HCT116 (cell line): ENCODE measurements around the gene C15orf40. TPM values are rescaled to one million over a fixed set of nuclear protein-coding genes. Genes with fewer than 3 reads are reported as not detected.
A peak's percentile ranks its signal among the peaks of the same experiment; 100 is the strongest.
"Not testable (repeated sequence)": the region's sequence is repeated elsewhere in the genome, so short reads cannot be mapped to it uniquely, and the experiment has no call there.

Experiments
- ATAC-seq: fragments of 200-7000 bp; cut with Tn5 transposase; 2 replicates; pipeline ENCODE4 v1.9.1; 2020; ENCODE audit warnings: mild to moderate bottlenecking, moderate library complexity
- BruUV-seq: library from RNA; stranded (reverse); fragments of 400-500 nt; replicated peaks from 2 replicates; lab custom pipeline; 2021; lab: Mats Ljungman, UMichigan
- CTCF ChIA-PET: fragments of 300-600 bp; sonication (Branson Sonifier 250); formaldehyde crosslinking; loops from one replicate; lab custom pipeline; 2021; ENCODE audit warnings: antibody characterized with exemption; lab: Charles Lee
- POLR2A ChIA-PET: fragments of 300-600, 350-600 bp; sonication (Branson Sonifier 250); formaldehyde crosslinking; loops from one replicate; lab custom pipeline; 2021; ENCODE audit warnings: antibody characterized with exemption; lab: Charles Lee
- RAD21 ChIA-PET, 2 experiments: fragments of 300-600 bp; sonication (Branson Sonifier 250); formaldehyde crosslinking; loops; one replicate each; lab custom pipeline; 2023; ENCODE audit warnings: low total read pairs in 2 of 2; ENCODE audit not compliant: uncharacterized antibody in 2 of 2, unreplicated experiment in 2 of 2, low non-redundant PET in 1 of 2; lab: Charles Lee
- DNase-seq: peaks from one replicate; pipeline ENCODE4 v3.0.0-alpha.2; 2010; ENCODE audit warnings: low read depth, low spot score
- H2AFZ ChIP-seq: fragments of 200-600 bp; shearing (Covaris generic), sonication (generic); 2 replicates; pipeline ENCODE4 v1.6.1; 2017; ENCODE audit warnings: low read depth, mixed run types, mixed read lengths, antibody characterized with exemption, low read length; ENCODE audit not compliant: poor library complexity, severe bottlenecking
- H3K27ac ChIP-seq: 2 replicates; pipeline ENCODE4 v1.5.1; 2012; ENCODE audit warnings: low read depth, low read length
- H3K27me3 ChIP-seq: fragments of 200-600 bp; sonication (generic); 2 replicates; pipeline ENCODE4 v1.6.1; 2016; ENCODE audit warnings: mixed run types, low read length, mixed read lengths; ENCODE audit not compliant: insufficient read depth
- H3K36me3 ChIP-seq, 2 experiments: fragments of 200-500 bp in 1 of 2; fragments of 200-600 bp in 1 of 2; sonication (Bioruptor generic) in 1 of 2; sonication (generic) in 1 of 2; 2 replicates each; pipeline versions ENCODE4 v1.5.1 to v1.6.1; 2014 to 2016; ENCODE audit warnings: low read length in 2 of 2, inconsistent platforms in 1 of 2, mixed read lengths in 1 of 2, mixed run types in 1 of 2; ENCODE audit not compliant: insufficient read depth in 2 of 2, control insufficient read depth in 1 of 2
- H3K4me1 ChIP-seq, 2 experiments: fragments of 200-600 bp in 1 of 2; sonication (generic) in 1 of 2; 2 replicates each; pipeline versions ENCODE4 v1.5.1 to v1.6.1; 2012 to 2017; ENCODE audit warnings: low read length in 2 of 2, inconsistent platforms in 1 of 2, mild to moderate bottlenecking in 1 of 2, mixed read lengths in 1 of 2, mixed run types in 1 of 2, moderate library complexity in 1 of 2; ENCODE audit not compliant: insufficient read depth in 2 of 2, control insufficient read depth in 1 of 2
- H3K4me2 ChIP-seq: fragments of 200-600 bp; sonication (generic); 2 replicates; pipeline ENCODE4 v1.6.1; 2017; ENCODE audit warnings: mixed run types, low read length, mixed read lengths
- H3K4me3 ChIP-seq, 2 experiments: fragments of 200-600 bp in 1 of 2; sonication (generic) in 1 of 2; replicated peaks in 1 of 2; 2 replicates each; pipeline ENCODE4 v1.5.1; 2011 to 2016; ENCODE audit warnings: low read length in 2 of 2, control low read depth in 1 of 2, low read depth in 1 of 2, mild to moderate bottlenecking in 1 of 2, mixed read lengths in 1 of 2, mixed run types in 1 of 2
- H3K79me2 ChIP-seq: fragments of 200-600 bp; sonication (generic); 2 replicates; pipeline ENCODE4 v1.6.1; 2017; ENCODE audit warnings: mild to moderate bottlenecking, mixed run types, low read length, moderate library complexity, mixed read lengths; ENCODE audit not compliant: insufficient read depth
- H3K9ac ChIP-seq: fragments of 200-600 bp; sonication (generic); 2 replicates; pipeline ENCODE4 v1.6.1; 2016; ENCODE audit warnings: low read length, mixed read lengths
- H3K9me2 ChIP-seq: fragments of 200-600 bp; sonication (generic), shearing (Covaris generic); 2 replicates; pipeline ENCODE4 v1.6.1; 2017; ENCODE audit warnings: mixed run types, mild to moderate bottlenecking, moderate library complexity; ENCODE audit not compliant: insufficient read depth
- H3K9me3 ChIP-seq, 2 experiments: fragments of 200-500 bp in 1 of 2; fragments of 200-600 bp in 1 of 2; sonication (Bioruptor generic) in 1 of 2; sonication (generic) in 1 of 2; 2 replicates each; pipeline ENCODE4 v1.6.1; 2014 to 2017; ENCODE audit warnings: low read length in 2 of 2, mixed read lengths in 2 of 2, inconsistent platforms in 1 of 2, low read depth in 1 of 2, mild to moderate bottlenecking in 1 of 2, mixed run types in 1 of 2, moderate library complexity in 1 of 2; ENCODE audit not compliant: control insufficient read depth in 1 of 2, insufficient read depth in 1 of 2
- H4K20me1 ChIP-seq: fragments of 200-600 bp; sonication (generic), shearing (Covaris generic); 2 replicates; pipeline ENCODE4 v1.6.1; 2017; ENCODE audit warnings: mixed run types, mild to moderate bottlenecking, moderate library complexity; ENCODE audit not compliant: insufficient read depth
- CEBPB ChIP-seq: IDR thresholded peaks from 2 replicates; pipeline ENCODE4 v1.6.1; 2012; ENCODE audit warnings: low read depth
- EGR1 ChIP-seq: IDR thresholded peaks from 2 replicates; pipeline ENCODE4 v1.6.1; 2012; ENCODE audit warnings: low read depth
- FOSL1 ChIP-seq: IDR thresholded peaks from 2 replicates; pipeline ENCODE4 v1.6.1; 2012; ENCODE audit warnings: low read depth
- JUND ChIP-seq: IDR thresholded peaks from 2 replicates; pipeline ENCODE4 v1.6.1; 2012
- POLR2AphosphoS5 ChIP-seq: IDR thresholded peaks from 2 replicates; pipeline ENCODE4 v1.6.1; 2011; ENCODE audit warnings: mild to moderate bottlenecking, low read depth, low read length, moderate library complexity
- SP1 ChIP-seq: IDR thresholded peaks from 2 replicates; pipeline ENCODE4 v1.6.1; 2012; ENCODE audit warnings: low read depth
- YY1 ChIP-seq: IDR thresholded peaks from 2 replicates; pipeline ENCODE4 v1.6.1; 2011; ENCODE audit warnings: low read length, low read depth, moderate library complexity, mild to moderate bottlenecking; ENCODE audit not compliant: insufficient replicate concordance; ENCODE audit errors: extremely low read depth
- intact Hi-C: fragments of 100-400 bp; cut with micrococcal nuclease; formaldehyde crosslinking; loops from 2 replicates; pipeline ENCODE4 v1.10.0; 2022
- total RNA-seq: library from RNA; stranded (reverse); gene quantifications from one replicate; pipeline ENCODE4 v1.2.1, GENCODE V29; 2021; ENCODE audit not compliant: unreplicated experiment
- TF ChIP-seq, protein P1 (sequence below): IDR thresholded peaks from 2 replicates; pipeline ENCODE4 v1.6.1; 2012
- TF ChIP-seq, protein P2 (sequence below): IDR thresholded peaks from 2 replicates; pipeline ENCODE4 v1.6.1; 2011; ENCODE audit warnings: mild to moderate bottlenecking, low read length, moderate library complexity; ENCODE audit not compliant: insufficient replicate concordance; ENCODE audit errors: extremely low read depth

The C15orf40 gene
- total RNA-seq, 1 experiment from 2014 or later, result 26.0 TPM

DNA sequence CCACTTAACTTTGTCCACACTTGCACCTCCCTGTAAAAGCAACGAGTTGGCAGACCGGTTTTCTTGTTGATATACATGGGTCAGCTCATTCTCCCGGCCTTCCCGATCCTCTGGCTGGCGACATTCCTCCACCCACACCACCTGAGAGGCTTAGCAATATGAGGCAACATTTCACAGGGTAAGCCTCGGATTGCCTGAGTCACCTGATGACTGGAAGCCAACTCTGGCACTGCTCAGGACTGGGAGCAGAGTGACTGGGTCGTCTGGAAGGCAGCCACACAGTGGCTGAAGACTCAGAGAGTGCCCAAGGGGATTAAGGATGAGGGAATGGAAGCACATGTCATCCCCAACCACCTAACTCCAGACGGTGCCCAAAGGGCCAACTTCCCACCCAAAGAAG, 68.7 kb downstream of the C15orf40 start:
- ChIA-PET POLR2A (interaction anchor here (1.8 kb wide), 1 partner anchor 15 kb away, joined by 5 read pairs; no protein-coding TSS in a partner anchor), CTCF (interaction anchor here (2.2 kb wide), 1 partner anchor 93 kb away, joined by 5 read pairs; no protein-coding TSS in a partner anchor), RAD21 (no interaction called here)
- Histone ChIP-seq H3K9ac (no peak overlapping the region), H2AFZ (no peak overlapping the region), H3K4me2 (peak overlapping the region; percentile 54), H3K79me2 (no peaks in the 10 kb centered on the region), H3K36me3 (no peaks in the 10 kb centered on the region), H3K4me3 (no peak overlapping the region), H3K9me3 (no peaks in the 10 kb centered on the region), H3K27ac (no peak overlapping the region), H3K27me3 (no peaks in the 10 kb centered on the region), H3K4me1 (peaks cover 4 to 17% of the 10 kb centered on the region in 2 experiments; a peak in 3 of 4 replicates), H3K9me2 (no peaks in the 10 kb centered on the region), H4K20me1 (no peaks in the 10 kb centered on the region)
- no TSS peak for BruUV-seq
- TF ChIP-seq, protein P1, sequence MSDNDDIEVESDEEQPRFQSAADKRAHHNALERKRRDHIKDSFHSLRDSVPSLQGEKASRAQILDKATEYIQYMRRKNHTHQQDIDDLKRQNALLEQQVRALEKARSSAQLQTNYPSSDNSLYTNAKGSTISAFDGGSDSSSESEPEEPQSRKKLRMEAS, result peak; percentile 64; the same call in 1 of the 2 replicates
- TF ChIP-seq JUND (peak; percentile 63), EGR1 (peak; percentile 79), FOSL1 (peak; percentile 53), SP1 (peak; percentile 67), YY1 (no peak), POLR2AphosphoS5 (peak; percentile 47), CEBPB (peak; percentile 92)
- TF ChIP-seq, protein P2, sequence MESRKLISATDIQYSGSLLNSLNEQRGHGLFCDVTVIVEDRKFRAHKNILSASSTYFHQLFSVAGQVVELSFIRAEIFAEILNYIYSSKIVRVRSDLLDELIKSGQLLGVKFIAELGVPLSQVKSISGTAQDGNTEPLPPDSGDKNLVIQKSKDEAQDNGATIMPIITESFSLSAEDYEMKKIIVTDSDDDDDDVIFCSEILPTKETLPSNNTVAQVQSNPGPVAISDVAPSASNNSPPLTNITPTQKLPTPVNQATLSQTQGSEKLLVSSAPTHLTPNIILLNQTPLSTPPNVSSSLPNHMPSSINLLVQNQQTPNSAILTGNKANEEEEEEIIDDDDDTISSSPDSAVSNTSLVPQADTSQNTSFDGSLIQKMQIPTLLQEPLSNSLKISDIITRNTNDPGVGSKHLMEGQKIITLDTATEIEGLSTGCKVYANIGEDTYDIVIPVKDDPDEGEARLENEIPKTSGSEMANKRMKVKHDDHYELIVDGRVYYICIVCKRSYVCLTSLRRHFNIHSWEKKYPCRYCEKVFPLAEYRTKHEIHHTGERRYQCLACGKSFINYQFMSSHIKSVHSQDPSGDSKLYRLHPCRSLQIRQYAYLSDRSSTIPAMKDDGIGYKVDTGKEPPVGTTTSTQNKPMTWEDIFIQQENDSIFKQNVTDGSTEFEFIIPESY, result no peak
- DNase-seq, result peak; percentile 60
- intact Hi-C loops, result no loop called here
- peak; percentile 83 for ATAC-seq

DNA sequence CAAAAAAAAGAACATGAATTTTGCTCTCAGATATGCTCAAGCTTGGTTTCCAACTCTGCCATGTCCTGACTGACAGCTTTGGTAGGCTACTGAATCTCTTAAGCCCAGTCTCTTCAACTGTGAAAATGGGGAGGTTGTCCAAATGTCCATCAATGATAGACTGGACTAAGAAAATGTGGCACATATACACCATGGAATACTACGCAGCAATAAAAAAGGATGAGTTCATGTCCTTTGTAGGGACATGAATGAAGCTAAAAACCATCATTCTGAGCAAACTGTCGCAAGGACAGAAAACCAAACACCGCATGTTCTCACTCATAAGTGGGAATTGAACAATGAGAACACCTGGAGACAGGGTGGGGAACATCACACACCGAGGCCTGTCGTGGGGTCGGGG, 71.8 kb downstream of the C15orf40 start:
- H3K27me3 ChIP-seq, ATAC-seq, H3K79me2 ChIP-seq, H3K27ac ChIP-seq, H3K36me3 ChIP-seq, RAD21 ChIA-PET, H2AFZ ChIP-seq, H3K9me2 ChIP-seq, H3K9ac ChIP-seq, H3K4me2 ChIP-seq, H3K9me3 ChIP-seq, BruUV-seq, H3K4me3 ChIP-seq, CTCF ChIA-PET, DNase-seq, H4K20me1 ChIP-seq, intact Hi-C loops: not testable (repeated sequence)
- H3K4me1 ChIP-seq, result peaks cover 4 to 17% of the 10 kb centered on the region in 2 experiments; a peak in 3 of 4 replicates
- POLR2A ChIA-PET, result interaction anchor here (1.5 kb wide), 1 partner anchor 9 kb away, joined by 3 read pairs; no protein-coding TSS in a partner anchor

Other genes starting within 250 kb of the C15orf40 start
- not detected for gene FSD2, start 205.6 kb downstream of the C15orf40 start, total RNA-seq
- 7.1 TPM for gene WHAMM, start 202.0 kb downstream of the C15orf40 start, total RNA-seq
- gene HOMER2, start 58.9 kb downstream of the C15orf40 start, total RNA-seq, result 3.9 TPM
- 16.5 TPM for gene RAMAC, start 25.4 kb downstream of the C15orf40 start, total RNA-seq
- 80.0 TPM for gene BTBD1, start 55.6 kb upstream of the C15orf40 start, total RNA-seq
- gene TM6SF1, start 96.0 kb upstream of the C15orf40 start, total RNA-seq, result not detected
- 0.64 TPM for gene HDGFL3, start 196.2 kb upstream of the C15orf40 start, total RNA-seq